Purkinje cell (primary cell): Measurements from ENCODE around the gene CCDC60. TPM values are rescaled to one million over a fixed set of nuclear protein-coding genes. Genes with fewer than 3 reads are reported as not detected.

Experiments
- polyA plus RNA-seq: library from polyadenylated mRNA; unstranded; fragments of >200 nt; fragmentation: Nextera tagmentation; gene quantifications from 2 replicates; pipeline ENCODE4 v1.2.1, GENCODE V29; 2014

CCDC60 gene, protein sequence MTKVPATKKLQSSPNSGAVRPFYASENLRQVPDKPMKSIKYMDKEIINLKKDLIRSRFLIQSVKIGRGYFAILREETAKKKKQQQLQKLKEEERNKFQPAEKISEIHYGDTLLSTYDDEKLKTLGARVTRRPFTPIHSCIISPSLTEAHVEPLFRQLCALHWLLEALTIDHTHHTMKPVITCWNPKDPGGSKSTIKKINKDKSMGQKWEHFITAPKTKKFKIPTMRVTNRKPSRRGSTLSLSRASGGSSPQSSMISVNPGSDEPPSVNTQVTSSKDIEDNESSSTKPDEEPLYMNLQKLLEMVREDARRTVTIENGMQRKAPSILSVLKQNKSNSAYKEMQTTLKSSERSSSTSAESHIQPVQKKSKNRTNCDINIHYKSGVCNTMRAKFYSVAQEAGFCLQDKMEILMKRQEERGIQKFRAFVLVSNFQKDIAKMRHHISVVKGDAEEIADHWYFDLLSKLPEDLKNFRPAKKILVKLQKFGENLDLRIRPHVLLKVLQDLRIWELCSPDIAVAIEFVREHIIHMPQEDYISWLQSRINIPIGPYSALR
- polyA plus RNA-seq = not detected in 2 replicates

DNA sequence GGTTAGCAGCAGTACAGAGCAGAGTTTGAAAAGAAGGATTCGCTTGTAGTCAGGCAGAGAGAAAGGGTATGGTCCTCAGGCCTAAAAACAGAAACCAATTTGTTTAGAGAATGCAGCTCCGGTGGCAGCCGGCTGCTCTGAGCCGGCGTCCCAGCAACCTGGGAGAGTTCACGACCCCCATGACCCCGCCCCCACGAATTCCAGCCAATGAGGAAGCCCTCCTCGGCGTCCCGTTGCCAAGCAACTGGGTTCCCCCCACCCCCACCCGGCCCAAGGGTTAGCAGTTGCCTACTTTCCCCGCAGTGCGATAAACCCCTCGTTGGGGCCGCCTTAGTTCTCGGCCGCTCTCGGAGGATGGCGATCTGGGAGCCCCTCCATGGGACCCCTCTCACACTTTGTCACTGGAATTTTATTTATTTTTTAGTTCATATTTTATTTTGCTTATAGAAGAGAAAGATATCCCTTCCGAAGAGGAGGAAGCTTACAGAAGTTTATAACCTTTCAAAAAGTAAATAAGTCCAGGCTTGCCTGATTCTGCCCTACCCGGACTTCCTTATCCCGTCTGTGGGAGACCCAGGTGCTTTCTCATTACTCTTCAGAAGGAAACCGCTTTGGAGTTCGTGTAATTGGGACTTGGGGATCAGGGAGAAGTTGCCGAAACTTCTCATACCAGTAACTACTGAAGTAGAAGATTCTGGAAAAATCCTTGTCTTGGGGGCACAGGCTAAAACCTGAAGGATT lies at the start of gene CCDC60:
Gene CCDC60, plus strand, starts transcription at position 300 of the 741 bp plus-strand sequence. CDS start 448 bp downstream, outside the sequence.

Other genes starting within 250 kb of the CCDC60 start
- 16.1 and 17.8 TPM in 2 replicates for gene HSPB8, start 155.8 kb upstream of the CCDC60 start, polyA plus RNA-seq